Esophagus squamous epithelium (tissue), 5 donors: Measurements from ENCODE around the gene AKR1A1. TPM values are rescaled to one million over a fixed set of nuclear protein-coding genes. Genes with fewer than 3 reads are reported as not detected.
A peak's percentile ranks its signal among the peaks of the same experiment; 100 is the strongest.

Source experiments
- DNase-seq: peaks from one replicate; lab custom pipeline; 2025; lab: John Stamatoyannopoulos, UW
- H3K27ac ChIP-seq, 4 donors: fragments of 200-600 bp; sonication (generic); one replicate each; pipeline ENCODE4 v1.5.1; 2016 to 2019; ENCODE audit warnings: mild to moderate bottlenecking in 1 of 4
- H3K27me3 ChIP-seq, 4 donors: fragments of 200-600 bp; sonication (generic); 1 replicate in 3 of 4; 2 replicates in 1 of 4; pipeline versions ENCODE4 v1.5.1 to v1.6.0; 2017 to 2021; ENCODE audit warnings: antibody characterized with exemption in 1 of 4
- H3K36me3 ChIP-seq, 3 donors: fragments of 200-600 bp; sonication (generic); one replicate each; pipeline ENCODE4 v1.5.1; 2016 to 2019
- H3K4me1 ChIP-seq, 3 donors: fragments of 200-600 bp; sonication (generic); one replicate each; pipeline ENCODE4 v1.5.1; 2017 to 2019
- H3K4me3 ChIP-seq, 4 donors: fragments of 200-600 bp; sonication (generic); 1 replicate in 3 of 4; 2 replicates in 1 of 4; pipeline ENCODE4 v1.5.1; 2016 to 2019; ENCODE audit warnings: mild to moderate bottlenecking in 2 of 4, moderate library complexity in 1 of 4
- H3K9me3 ChIP-seq, 3 donors: fragments of 200-600 bp; sonication (generic); one replicate each; pipeline ENCODE4 v1.5.1; 2016 to 2019
- POLR2A ChIP-seq, 4 donors: fragments of 450-650 bp; IDR thresholded peaks; one replicate each; pipeline ENCODE4 v1.6.1; 2017; ENCODE audit warnings: antibody characterized with exemption in 4 of 4, mild to moderate bottlenecking in 4 of 4, moderate library complexity in 3 of 4
- WGBS, 2 donors: methylation state at CpG; one replicate each; pipeline ENCODE4 v1.1.5; 2018; 5-methylcytosine and 5-hydroxymethylcytosine counted together
- intact Hi-C: fragments of 100-400 bp; cut with DNase I; formaldehyde crosslinking; loops from one replicate; pipeline ENCODE4 v1.15.0; 2022
- total RNA-seq, 4 donors: library from RNA; depleted of rRNA; stranded (reverse); fragments of >200 nt; gene quantifications; one replicate each; pipeline ENCODE4 v1.1.0, GENCODE V29; 2016
- TF ChIP-seq, protein P1 (sequence below), 6 experiments: fragments of 450-650 bp in 4 of 6; fragments of 200-600 bp in 2 of 6; sonication (generic) in 2 of 6; IDR thresholded peaks; one replicate each; pipeline ENCODE4 v1.5.1; 2016 to 2019; ENCODE audit warnings: antibody characterized with exemption in 6 of 6, mild to moderate bottlenecking in 4 of 6, moderate library complexity in 4 of 6
- donor health status: DM: yes; HTN: yes; CAD: no.

Gene AKR1A1
- total RNA-seq, 4 donors from 2014 or later, result 122 to 164 (median 146) TPM

DNA sequence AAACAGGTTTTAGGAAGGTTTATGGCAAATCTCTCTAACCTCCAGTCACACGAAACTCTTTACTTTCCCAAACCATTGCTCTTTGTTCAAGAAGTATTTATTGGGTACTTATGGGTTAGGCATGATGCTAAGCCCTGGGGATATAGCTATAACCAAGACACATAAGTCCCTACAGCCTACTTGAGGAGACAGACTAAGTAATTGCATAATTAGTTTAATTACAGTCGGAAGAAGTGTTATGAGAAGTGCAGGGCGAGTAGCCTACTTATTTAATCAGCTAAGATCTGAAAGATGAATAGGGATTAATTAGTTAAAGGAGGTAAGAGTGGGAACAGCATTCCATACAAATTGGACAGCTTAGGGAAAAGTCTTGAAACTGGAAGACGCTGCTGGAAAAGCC, 20.0 kb downstream of the AKR1A1 start:
- no peaks in the 10 kb centered on the region for H3K27me3 ChIP-seq
- H3K4me1 ChIP-seq, result peaks cover 3 to 44% (median 10%) of the 10 kb centered on the region in 3 donors
- no peak overlapping the region for H3K4me3 ChIP-seq
- peaks cover 11 to 58% (median 13%) of the 10 kb centered on the region in 3 donors for H3K36me3 ChIP-seq
- DNase-seq, result no peak
- WGBS, 2 donors, result 73 to 81% methylated on average over 4 of the region's 4 CpGs
- TF ChIP-seq, protein P1, sequence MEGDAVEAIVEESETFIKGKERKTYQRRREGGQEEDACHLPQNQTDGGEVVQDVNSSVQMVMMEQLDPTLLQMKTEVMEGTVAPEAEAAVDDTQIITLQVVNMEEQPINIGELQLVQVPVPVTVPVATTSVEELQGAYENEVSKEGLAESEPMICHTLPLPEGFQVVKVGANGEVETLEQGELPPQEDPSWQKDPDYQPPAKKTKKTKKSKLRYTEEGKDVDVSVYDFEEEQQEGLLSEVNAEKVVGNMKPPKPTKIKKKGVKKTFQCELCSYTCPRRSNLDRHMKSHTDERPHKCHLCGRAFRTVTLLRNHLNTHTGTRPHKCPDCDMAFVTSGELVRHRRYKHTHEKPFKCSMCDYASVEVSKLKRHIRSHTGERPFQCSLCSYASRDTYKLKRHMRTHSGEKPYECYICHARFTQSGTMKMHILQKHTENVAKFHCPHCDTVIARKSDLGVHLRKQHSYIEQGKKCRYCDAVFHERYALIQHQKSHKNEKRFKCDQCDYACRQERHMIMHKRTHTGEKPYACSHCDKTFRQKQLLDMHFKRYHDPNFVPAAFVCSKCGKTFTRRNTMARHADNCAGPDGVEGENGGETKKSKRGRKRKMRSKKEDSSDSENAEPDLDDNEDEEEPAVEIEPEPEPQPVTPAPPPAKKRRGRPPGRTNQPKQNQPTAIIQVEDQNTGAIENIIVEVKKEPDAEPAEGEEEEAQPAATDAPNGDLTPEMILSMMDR (IDR thresholded peaks at IDR 0.05), result no peak
- no peak for TF ChIP-seq POLR2A (IDR thresholded peaks at IDR 0.05)
- H3K9me3 ChIP-seq, result no peaks in the 10 kb centered on the region
- no peak overlapping the region for H3K27ac ChIP-seq
- intact Hi-C loops, result no loop called here

- H3K9me3 ChIP-seq, result no peaks in the 10 kb centered on the region
- intact Hi-C loops, result no loop called here
- H3K4me1 ChIP-seq, result peaks cover 0 to 21% (median 0%) of the 10 kb centered on the region in 3 donors
- 66 to 77% methylated on average over 3 of the region's 3 CpGs for WGBS, 2 donors
- TF ChIP-seq POLR2A (IDR thresholded peaks at IDR 0.05), result no peak
- TF ChIP-seq, protein P1 (IDR thresholded peaks at IDR 0.05), result no peak
- no peak overlapping the region for H3K4me3 ChIP-seq
- no peak for DNase-seq
- no peak overlapping the region for H3K27ac ChIP-seq
- H3K27me3 ChIP-seq, result no peaks in the 10 kb centered on the region
- H3K36me3 ChIP-seq, result peaks cover under 1 to 32% (median 2%) of the 10 kb centered on the region in 3 donors
These were observed 22.7 kb downstream of the AKR1A1 start for GRCh38 chr1:45573231-45573804.

DNA sequence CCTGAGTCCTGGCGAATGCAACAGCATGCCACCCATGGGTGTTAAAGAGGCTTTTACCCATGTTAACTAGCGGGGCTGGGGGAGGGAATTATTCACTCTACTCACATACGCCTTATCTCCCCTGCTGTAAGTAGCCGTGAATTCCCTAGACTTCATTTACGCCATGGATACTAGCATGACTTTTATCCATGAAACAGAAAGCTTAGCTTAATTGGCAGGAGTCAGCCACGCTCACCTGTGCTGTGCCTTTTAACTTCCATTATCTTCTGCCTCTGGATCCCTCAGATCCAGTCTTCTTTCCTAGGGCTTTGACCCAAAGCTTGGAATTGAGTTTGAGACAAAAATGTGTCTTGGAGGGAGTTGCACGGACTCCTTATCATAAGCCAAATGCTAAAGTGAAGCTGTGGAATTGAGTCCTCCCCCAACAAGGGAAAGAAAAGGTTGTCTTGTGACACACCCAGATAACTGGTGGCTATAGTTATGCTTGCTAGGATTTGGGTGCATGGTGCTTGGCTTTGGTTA, 23.5 kb downstream of the AKR1A1 start:
- intact Hi-C loops, result no loop called here

DNA sequence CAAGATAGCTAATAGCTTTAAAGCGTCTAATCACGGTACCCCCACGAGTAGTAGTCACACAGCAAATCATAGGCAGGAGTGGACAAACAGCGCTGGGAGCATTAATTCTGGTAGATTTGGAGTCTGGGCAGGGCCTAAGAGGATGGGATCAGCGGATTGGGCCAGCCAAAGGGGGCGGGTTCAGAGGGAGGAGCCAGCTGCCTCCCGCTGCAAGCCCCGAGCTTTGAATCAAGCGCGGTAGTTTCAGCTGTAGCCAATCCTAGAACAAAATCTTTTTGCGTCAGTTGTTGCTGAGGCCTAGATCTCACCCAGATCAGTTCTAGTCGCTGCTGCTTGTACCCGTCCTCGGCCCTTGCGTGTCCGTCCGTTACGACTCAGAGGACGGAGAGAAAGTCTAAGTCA, 32.6 kb downstream of the AKR1A1 start:
- 0% methylated on average over 6 to 8 of the region's 19 CpGs for WGBS, 2 donors
- H3K27me3 ChIP-seq, result no peaks in the 10 kb centered on the region
- TF ChIP-seq POLR2A (IDR thresholded peaks at IDR 0.05), result no peak
- TF ChIP-seq, protein P1 (IDR thresholded peaks at IDR 0.05), result no peak
- DNase-seq, result peak; percentile 72
- intact Hi-C loops, result no loop called here
- H3K27ac ChIP-seq, result peak overlapping the region; percentile 90 to 98 (median 95)
- peak overlapping the region; percentile 81 to 98 (median 90) for H3K4me3 ChIP-seq
- H3K36me3 ChIP-seq, result no peaks in the 10 kb centered on the region
- H3K9me3 ChIP-seq, result no peaks in the 10 kb centered on the region
- peaks cover 15 to 43% (median 21%) of the 10 kb centered on the region in 3 donors for H3K4me1 ChIP-seq

More for the DNA sequence above, 23.5 kb downstream of the AKR1A1 start:
- Histone ChIP-seq H3K27me3 (no peaks in the 10 kb centered on the region), H3K36me3 (peaks cover 0 to 23% (median 0%) of the 10 kb centered on the region in 3 donors), H3K4me1 (peaks cover 0 to 12% (median 0%) of the 10 kb centered on the region in 3 donors), H3K27ac (no peak overlapping the region), H3K9me3 (no peaks in the 10 kb centered on the region), H3K4me3 (no peak overlapping the region)
- 89 to 96% methylated on average over 7 of the region's 7 CpGs for WGBS, 2 donors
- TF ChIP-seq POLR2A (IDR thresholded peaks at IDR 0.05), result no peak
- TF ChIP-seq, protein P1 (IDR thresholded peaks at IDR 0.05), result no peak
- no peak for DNase-seq

GRCh38 chr1:45583666-45584350, 33.2 kb downstream of the AKR1A1 start, which contains the start of gene NASP:
NASP (plus strand) TSS chr1:45584041; CDS start chr1:45584147, 106 bp downstream.
- H3K36me3 ChIP-seq, result no peaks in the 10 kb centered on the region
- H3K27ac ChIP-seq, result peak within 1 kb of the TSS; percentile 90 to 98 (median 95)
- no peaks in the 10 kb centered on the region for H3K27me3 ChIP-seq
- 0% methylated on average over 16 to 17 of the region's 41 CpGs for WGBS, 2 donors
- intact Hi-C loops, result no loop called here
- DNase-seq, result peak; percentile 66
- peaks cover 15 to 44% (median 21%) of the 10 kb centered on the region in 3 donors for H3K4me1 ChIP-seq
- H3K9me3 ChIP-seq, result no peaks in the 10 kb centered on the region
- TF ChIP-seq, protein P1 (IDR thresholded peaks at IDR 0.05), result peak in 1 of 6 experiments; percentile 3
- TF ChIP-seq POLR2A (IDR thresholded peaks at IDR 0.05), result peak in 2 of 4 donors; percentile 75 to 88
- peak within 1 kb of the TSS; percentile 81 to 98 (median 90) for H3K4me3 ChIP-seq
